ENCODE data around the gene TCEA3. TPM values are rescaled to one million over a fixed set of nuclear protein-coding genes. Genes with fewer than 3 reads are reported as not detected.

The TCEA3 gene
- polyA plus RNA-seq, 1 experiment, result 21.0 TPM

GRCh38 chr1:23395154-23395724 is 29.3 kb downstream of the TCEA3 start:
- no peaks in the 10 kb centered on the region for H3K27me3 ChIP-seq (ENCODE audit: control insufficient read depth, insufficient read depth, low read length)
- H3K36me3 ChIP-seq (ENCODE audit: control insufficient read depth, insufficient read depth, low read length), result no peaks in the 10 kb centered on the region
- POLR2A ChIA-PET, result interaction anchor here (1.1 to 1.5 kb wide), 2 partner anchors 9 to 51 kb away, joined by 3 to 15 read pairs; partner anchors contain the start of gene HNRNPR
- no peak for TF ChIP-seq CTCF (IDR thresholded peaks at IDR 0.05; ENCODE audit: insufficient read depth, low read depth, low read length)
- no peak overlapping the region for H3K4me3 ChIP-seq (ENCODE audit: low read depth, low read length)
- CTCF ChIA-PET, result interaction anchor here (1.2 to 3.0 kb wide), 3 partner anchors 9 to 242 kb away, joined by 3 to 25 read pairs (median 4); no protein-coding TSS in a partner anchor
- no peak for DNase-seq (ENCODE audit: low read depth)

- Histone ChIP-seq H3K36me3 (ENCODE audit: control insufficient read depth, insufficient read depth, low read length) (no peaks in the 10 kb centered on the region), H3K4me3 (ENCODE audit: low read depth, low read length) (no peak overlapping the region), H3K27me3 (ENCODE audit: control insufficient read depth, insufficient read depth, low read length) (no peaks in the 10 kb centered on the region)
- ChIA-PET POLR2A (interaction anchor here (1.1 to 1.5 kb wide), 2 partner anchors 9 to 50 kb away, joined by 3 to 15 read pairs; partner anchors contain the start of gene HNRNPR), CTCF (interaction anchor here (0.8 to 3.0 kb wide), 4 partner anchors 9 to 243 kb away, joined by 3 to 25 read pairs (median 4); no protein-coding TSS in a partner anchor)
- TF ChIP-seq CTCF (IDR thresholded peaks at IDR 0.05; ENCODE audit: insufficient read depth, low read depth, low read length), result peak; percentile 42
- DNase-seq (ENCODE audit: low read depth), result peak; percentile 62
Measured at GRCh38 chr1:23394684-23395083, 29.9 kb downstream of the TCEA3 start.

- no peaks in the 10 kb centered on the region for H3K36me3 ChIP-seq (ENCODE audit: control insufficient read depth, insufficient read depth, low read length)
- ChIA-PET CTCF (interaction anchor here (0.8 to 3.0 kb wide), 5 partner anchors 10 to 243 kb away, joined by 3 to 25 read pairs (median 4); no protein-coding TSS in a partner anchor), POLR2A (interaction anchor here (1.1 to 1.5 kb wide), 2 partner anchors 10 to 50 kb away, joined by 3 to 15 read pairs; partner anchors contain the start of gene HNRNPR)
- no peak for TF ChIP-seq CTCF (IDR thresholded peaks at IDR 0.05; ENCODE audit: insufficient read depth, low read depth, low read length)
- no peaks in the 10 kb centered on the region for H3K27me3 ChIP-seq (ENCODE audit: control insufficient read depth, insufficient read depth, low read length)
- DNase-seq (ENCODE audit: low read depth), result no peak
- no peak overlapping the region for H3K4me3 ChIP-seq (ENCODE audit: low read depth, low read length)
Measured at GRCh38 chr1:23394181-23394580, 30.4 kb downstream of the TCEA3 start.

- CTCF ChIA-PET, result interaction anchor here (0.8 to 3.0 kb wide), 3 partner anchors 10 to 22 kb away, joined by 3 to 25 read pairs (median 3); no protein-coding TSS in a partner anchor
- DNase-seq (ENCODE audit: low read depth), result no peak
- Histone ChIP-seq H3K27me3 (ENCODE audit: control insufficient read depth, insufficient read depth, low read length) (no peaks in the 10 kb centered on the region), H3K36me3 (ENCODE audit: control insufficient read depth, insufficient read depth, low read length) (no peaks in the 10 kb centered on the region), H3K4me3 (ENCODE audit: low read depth, low read length) (no peak overlapping the region)
- TF ChIP-seq CTCF (IDR thresholded peaks at IDR 0.05; ENCODE audit: insufficient read depth, low read depth, low read length), result no peak
- POLR2A ChIA-PET, result interaction anchor here (1.5 kb wide), 1 partner anchor 49 kb away, joined by 15 read pairs; the partner anchor contains the start of gene HNRNPR
Measured at GRCh38 chr1:23393706-23394105, 30.8 kb downstream of the TCEA3 start.

- H3K4me3 ChIP-seq (ENCODE audit: low read depth, low read length), result no peak overlapping the region
- DNase-seq (ENCODE audit: low read depth), result no peak
- POLR2A ChIA-PET, result no interaction called here
- CTCF ChIA-PET, result no interaction called here
- no peak for TF ChIP-seq CTCF (IDR thresholded peaks at IDR 0.05; ENCODE audit: insufficient read depth, low read depth, low read length)
- H3K36me3 ChIP-seq (ENCODE audit: control insufficient read depth, insufficient read depth, low read length), result no peaks in the 10 kb centered on the region
- H3K27me3 ChIP-seq (ENCODE audit: control insufficient read depth, insufficient read depth, low read length), result no peaks in the 10 kb centered on the region
Measured at GRCh38 chr1:23392125-23392855, 32.3 kb downstream of the TCEA3 start.

Measured in BJ (cell line).